Neural cell (in vitro differentiated cells): ENCODE measurements around the gene MEDAG.

ENCODE experiments used
- EP300 ChIP-seq: fragments of 450-650 bp; conservative IDR thresholded peaks from 2 replicates; pipeline ENCODE4 v1.6.1; 2014; ENCODE audit warnings: antibody characterized with exemption, mild to moderate bottlenecking, moderate library complexity; ENCODE audit not compliant: poor library complexity, severe bottlenecking
- EZH2 ChIP-seq: fragments of 200-600, 300-800 bp; shearing (Covaris generic), sonication (generic); IDR thresholded peaks from 2 replicates; pipeline ENCODE4 v1.6.1; 2014; ENCODE audit warnings: antibody characterized with exemption, low read length, borderline replicate concordance, mild to moderate bottlenecking; ENCODE audit not compliant: insufficient read depth, poor library complexity, severe bottlenecking
- MXI1 ChIP-seq: fragments of 450-650 bp; conservative IDR thresholded peaks from 2 replicates; pipeline ENCODE4 v1.6.1; 2014; ENCODE audit warnings: antibody characterized with exemption, mild to moderate bottlenecking; ENCODE audit not compliant: poor library complexity, severe bottlenecking
- POLR2AphosphoS5 ChIP-seq: IDR thresholded peaks from 2 replicates; pipeline ENCODE4 v1.6.1; 2012
- SMC3 ChIP-seq: fragments of 450-650 bp; conservative IDR thresholded peaks from 2 replicates; pipeline ENCODE4 v1.6.1; 2014; ENCODE audit warnings: antibody characterized with exemption, mild to moderate bottlenecking, moderate library complexity; ENCODE audit not compliant: poor library complexity
- TF ChIP-seq, protein P1 (sequence below): fragments of 450-650 bp; IDR thresholded peaks from 2 replicates; pipeline ENCODE4 v1.5.1; 2014; ENCODE audit warnings: antibody characterized with exemption, mild to moderate bottlenecking, moderate library complexity; ENCODE audit not compliant: poor library complexity, severe bottlenecking

GRCh38 chr13:30873499-30873898 is 32.6 kb upstream of the MEDAG start:
- TF ChIP-seq SMC3 = no peak
- TF ChIP-seq, protein P1, sequence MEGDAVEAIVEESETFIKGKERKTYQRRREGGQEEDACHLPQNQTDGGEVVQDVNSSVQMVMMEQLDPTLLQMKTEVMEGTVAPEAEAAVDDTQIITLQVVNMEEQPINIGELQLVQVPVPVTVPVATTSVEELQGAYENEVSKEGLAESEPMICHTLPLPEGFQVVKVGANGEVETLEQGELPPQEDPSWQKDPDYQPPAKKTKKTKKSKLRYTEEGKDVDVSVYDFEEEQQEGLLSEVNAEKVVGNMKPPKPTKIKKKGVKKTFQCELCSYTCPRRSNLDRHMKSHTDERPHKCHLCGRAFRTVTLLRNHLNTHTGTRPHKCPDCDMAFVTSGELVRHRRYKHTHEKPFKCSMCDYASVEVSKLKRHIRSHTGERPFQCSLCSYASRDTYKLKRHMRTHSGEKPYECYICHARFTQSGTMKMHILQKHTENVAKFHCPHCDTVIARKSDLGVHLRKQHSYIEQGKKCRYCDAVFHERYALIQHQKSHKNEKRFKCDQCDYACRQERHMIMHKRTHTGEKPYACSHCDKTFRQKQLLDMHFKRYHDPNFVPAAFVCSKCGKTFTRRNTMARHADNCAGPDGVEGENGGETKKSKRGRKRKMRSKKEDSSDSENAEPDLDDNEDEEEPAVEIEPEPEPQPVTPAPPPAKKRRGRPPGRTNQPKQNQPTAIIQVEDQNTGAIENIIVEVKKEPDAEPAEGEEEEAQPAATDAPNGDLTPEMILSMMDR = no peak
- TF ChIP-seq POLR2AphosphoS5 = no peak
- TF ChIP-seq EZH2 = no peak
- no peak for TF ChIP-seq MXI1
- no peak for TF ChIP-seq EP300
